ENCODE measurements around the gene TCF7L1. TPM values are rescaled to one million over a fixed set of nuclear protein-coding genes. Genes with fewer than 3 reads are reported as not detected.

TCF7L1 gene
- total RNA-seq, 1 donor from 2014 or later = 4.3 TPM

- DNase-seq (ENCODE audit: low spot score) = no peak
These were observed 88.0 kb downstream of the TCF7L1 start for GRCh38 chr2:85221067-85221691.

DNA sequence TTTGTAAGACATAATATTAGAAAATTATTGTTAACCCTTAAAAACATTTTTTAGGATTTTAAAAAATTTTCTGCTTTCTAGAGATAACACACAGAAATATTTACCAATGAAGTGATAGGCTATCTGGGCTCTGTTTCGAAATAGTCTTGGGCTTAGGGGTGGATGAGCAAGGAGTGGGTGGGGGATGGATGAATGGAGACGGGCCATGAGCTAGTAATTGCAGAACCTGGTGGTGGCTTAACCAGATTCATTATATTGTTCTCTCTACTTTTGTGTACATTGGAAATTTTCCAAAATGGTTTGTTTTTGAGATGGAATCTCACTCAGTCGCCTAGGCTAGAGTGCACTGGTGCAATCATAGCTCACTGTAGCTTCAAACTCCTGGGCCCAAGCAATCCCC is 89.6 kb downstream of the TCF7L1 start:
- DNase-seq (ENCODE audit: low spot score) = no peak

DNA sequence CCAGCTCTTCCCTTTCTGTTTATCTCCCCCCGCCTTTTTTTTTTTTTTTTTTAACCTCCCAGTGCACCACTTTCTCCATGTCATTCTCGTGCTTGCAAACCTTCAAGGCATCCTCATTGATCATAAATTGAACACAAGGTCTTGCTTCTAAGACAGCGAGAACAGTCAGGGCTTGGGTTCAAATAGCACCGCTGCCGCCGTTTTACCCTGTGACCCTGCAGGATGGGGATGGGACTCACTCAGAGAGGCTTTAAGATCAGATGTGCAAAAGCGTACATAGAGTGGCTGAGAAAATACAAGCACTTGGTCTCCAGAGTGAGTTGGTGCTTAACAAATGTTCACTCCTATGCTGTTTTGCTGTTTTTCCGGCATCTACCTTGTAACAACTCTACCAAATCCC is 93.6 kb downstream of the TCF7L1 start:
- no peak for DNase-seq (ENCODE audit: low spot score)

DNA sequence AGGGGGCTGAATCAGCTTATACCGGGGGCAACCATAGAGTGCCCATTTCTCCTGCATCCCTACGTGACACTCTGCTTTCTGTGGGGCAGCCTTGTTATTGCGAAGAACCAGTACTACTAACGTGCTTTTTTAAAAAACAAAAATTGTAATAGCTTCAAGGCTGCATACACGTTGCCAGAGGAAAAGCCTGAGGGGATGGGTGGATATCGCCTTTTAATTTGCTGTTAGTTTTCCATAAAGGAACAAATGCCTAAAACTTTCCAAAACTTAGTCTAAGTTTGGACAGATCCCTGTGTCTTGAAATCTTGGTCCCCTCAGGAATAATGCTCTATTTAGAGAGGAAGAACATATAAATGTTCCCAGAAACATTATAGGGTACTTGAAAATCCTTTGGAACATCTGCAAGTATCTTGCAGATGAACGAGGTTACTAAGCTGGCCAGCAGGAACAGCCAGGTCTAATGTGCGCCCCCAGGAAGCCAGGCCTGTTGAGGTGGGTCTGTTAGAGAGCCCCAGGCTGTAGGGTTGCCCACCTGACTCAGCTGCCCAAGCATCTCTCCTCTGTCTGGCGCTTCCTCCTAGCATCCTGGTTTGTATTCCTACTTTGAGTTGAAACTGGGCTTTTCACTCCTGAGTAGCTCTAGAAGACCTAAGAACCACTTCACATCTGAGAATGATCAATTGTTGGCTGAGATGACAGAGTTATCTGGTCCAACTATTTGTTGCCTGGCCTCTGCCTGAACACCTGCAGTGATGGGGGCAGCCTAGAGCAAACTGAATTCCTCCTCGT is 97.7 kb downstream of the TCF7L1 start:
- no peak for DNase-seq (ENCODE audit: low spot score)

DNA sequence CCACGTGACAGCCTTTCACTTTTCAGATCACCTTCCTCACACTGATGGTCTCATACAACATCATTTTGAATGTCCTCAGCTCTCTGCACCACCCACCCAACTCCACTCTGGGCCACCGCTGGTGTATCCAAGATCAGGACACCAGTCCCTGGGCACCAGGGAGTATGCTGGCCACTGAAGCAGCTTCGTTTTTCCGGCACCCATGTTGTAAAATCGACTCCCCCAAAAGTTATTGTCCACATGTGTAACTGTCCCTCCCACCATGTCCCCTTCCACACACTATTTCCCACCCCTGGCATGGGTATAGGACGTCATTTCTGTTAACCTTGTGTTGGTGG is 98.2 kb downstream of the TCF7L1 start:
- DNase-seq (ENCODE audit: low spot score) = no peak

GRCh38 chr2:85231952-85232351 is 98.8 kb downstream of the TCF7L1 start:
- no peak for DNase-seq (ENCODE audit: low spot score)

DNA sequence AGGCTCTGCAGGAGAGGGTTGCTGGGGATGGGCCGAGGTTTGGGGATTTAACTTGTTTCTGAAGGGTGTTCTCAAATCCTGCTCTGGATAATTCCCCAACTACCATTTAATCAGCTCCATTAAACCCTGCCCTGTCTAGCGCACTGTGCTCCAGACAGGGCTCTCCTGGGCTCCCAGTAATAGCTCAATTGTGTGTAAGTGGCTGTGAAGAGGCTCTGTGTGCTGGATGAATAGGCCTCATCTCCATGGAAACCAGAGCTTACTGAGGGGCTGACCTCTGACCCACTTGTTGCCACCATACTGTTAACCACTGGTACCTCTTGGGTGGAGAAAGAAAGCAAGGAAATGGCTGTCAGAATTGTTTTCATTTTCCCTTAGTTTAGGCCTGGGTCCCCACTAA is 101.7 kb downstream of the TCF7L1 start:
- no peak for DNase-seq (ENCODE audit: low spot score)

DNA sequence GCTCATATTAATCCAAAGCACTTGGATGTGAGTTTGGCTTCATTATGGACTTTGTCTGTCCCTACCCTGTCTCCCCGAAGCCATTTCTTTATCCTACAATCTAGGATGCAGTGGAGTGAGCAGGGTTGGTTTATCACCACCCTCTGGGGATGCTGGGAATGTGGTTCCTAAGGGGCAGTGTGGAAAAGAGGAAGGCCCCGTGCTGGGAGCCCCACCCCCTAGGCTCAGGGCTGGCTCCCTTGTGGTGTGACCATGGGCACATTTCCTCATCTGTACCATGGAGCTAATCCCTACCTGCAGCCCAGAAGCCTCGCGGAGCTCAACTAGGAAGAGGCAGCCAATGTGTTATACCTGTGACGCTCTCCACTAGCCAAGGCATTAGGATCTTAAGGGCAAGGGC is 102.1 kb downstream of the TCF7L1 start:
- DNase-seq (ENCODE audit: low spot score) = no peak

DNA sequence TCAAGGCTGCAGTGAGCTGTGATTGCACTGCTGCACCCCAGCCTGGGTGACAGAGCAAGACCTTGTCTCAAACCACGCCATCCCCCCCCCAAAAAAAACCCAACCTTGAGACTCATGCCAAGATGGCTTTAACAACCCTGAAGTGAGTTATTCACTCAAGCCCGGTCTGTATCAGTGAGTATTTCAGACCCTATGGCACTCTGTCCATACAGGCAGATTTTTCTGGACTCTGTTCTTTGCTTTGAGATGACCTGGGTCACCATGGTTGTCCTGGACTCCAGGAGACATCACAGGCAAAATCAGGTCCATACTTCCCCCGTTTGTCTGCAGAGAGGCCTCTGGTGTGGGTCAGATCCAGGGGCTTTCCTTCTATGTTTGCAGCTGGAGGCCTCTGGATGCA is 102.9 kb downstream of the TCF7L1 start:
- DNase-seq (ENCODE audit: low spot score) = no peak

DNA sequence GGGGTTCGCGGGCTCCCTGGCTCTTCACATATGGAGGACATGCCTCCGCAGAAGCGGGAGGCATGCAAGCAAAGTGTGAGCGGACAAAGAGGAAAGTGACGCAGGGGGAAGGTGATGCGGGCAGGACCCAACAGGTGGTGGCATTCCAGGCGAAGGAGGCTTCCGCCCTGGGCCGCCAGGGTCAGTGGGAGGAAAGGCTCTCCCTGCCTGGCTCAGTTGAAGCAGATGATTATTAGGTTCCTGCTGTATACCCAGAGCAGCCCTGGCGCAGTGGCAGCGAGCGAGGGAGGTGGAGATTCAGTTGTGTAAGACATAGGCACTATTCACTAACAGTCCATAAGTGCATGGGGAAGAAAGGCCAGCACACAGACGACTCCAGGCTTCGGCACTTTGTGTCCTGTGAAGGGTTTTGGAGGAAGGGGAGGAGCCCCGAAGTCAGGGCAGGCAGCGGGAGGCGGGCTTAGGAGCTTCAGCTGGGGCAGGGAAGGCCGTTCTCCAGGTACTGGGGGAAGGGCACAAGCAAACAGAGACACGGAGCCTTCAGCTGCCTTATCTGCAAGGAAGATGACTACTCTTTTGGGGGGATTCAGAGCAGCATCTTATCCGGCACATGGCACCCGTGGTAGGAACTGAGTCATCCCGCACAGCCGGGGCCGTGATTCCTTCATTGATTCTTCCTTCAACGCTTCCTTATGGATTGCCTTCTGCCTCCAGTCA is 104.8 kb downstream of the TCF7L1 start:
- DNase-seq (ENCODE audit: low spot score) = no peak

GRCh38 chr2:85238607-85239006 is 105.4 kb downstream of the TCF7L1 start:
- no peak for DNase-seq (ENCODE audit: low spot score)

DNA sequence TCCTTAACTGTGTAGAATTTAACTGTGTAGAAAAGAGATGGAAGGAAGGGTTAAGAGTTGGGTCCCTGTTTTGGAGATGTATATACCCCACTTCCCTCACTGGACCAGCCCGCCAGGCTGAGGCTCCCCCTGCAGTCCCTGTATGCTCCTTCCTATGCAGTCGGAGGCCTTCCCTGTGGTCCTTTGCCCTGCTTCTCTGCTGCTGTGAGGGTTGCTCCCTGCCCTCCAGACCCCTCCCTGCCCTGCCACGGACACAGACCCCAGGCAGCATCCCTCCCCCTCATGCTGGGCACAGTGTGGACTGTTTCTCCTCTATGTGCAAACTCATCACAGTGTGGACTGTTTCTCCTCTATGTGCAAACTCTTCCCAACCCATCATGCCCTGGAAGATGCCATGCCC is 105.9 kb downstream of the TCF7L1 start:
- no peak for DNase-seq (ENCODE audit: low spot score)

- no peak for DNase-seq (ENCODE audit: low spot score)
These were observed 106.9 kb downstream of the TCF7L1 start for GRCh38 chr2:85240055-85240454.

DNA sequence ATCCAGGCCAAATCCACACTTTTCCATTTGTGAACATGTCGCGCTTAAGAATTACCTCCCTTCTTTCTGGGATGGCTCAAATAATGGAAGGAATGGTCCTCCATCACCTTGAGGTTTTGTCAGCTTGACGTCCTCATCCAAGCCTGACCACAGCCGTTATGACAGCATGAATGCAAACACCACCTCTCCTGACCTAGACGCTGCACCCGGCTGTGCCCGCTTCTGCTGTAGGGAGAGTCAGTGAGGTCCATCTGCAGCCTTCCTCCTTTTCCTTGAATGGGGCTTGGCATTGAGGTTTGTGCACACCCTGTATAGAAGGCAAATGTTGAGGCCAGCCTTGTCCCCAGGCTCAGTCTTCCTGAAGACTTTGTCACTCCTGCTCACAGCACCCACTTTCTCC is 109.1 kb downstream of the TCF7L1 start:
- DNase-seq (ENCODE audit: low spot score) = no peak

DNA sequence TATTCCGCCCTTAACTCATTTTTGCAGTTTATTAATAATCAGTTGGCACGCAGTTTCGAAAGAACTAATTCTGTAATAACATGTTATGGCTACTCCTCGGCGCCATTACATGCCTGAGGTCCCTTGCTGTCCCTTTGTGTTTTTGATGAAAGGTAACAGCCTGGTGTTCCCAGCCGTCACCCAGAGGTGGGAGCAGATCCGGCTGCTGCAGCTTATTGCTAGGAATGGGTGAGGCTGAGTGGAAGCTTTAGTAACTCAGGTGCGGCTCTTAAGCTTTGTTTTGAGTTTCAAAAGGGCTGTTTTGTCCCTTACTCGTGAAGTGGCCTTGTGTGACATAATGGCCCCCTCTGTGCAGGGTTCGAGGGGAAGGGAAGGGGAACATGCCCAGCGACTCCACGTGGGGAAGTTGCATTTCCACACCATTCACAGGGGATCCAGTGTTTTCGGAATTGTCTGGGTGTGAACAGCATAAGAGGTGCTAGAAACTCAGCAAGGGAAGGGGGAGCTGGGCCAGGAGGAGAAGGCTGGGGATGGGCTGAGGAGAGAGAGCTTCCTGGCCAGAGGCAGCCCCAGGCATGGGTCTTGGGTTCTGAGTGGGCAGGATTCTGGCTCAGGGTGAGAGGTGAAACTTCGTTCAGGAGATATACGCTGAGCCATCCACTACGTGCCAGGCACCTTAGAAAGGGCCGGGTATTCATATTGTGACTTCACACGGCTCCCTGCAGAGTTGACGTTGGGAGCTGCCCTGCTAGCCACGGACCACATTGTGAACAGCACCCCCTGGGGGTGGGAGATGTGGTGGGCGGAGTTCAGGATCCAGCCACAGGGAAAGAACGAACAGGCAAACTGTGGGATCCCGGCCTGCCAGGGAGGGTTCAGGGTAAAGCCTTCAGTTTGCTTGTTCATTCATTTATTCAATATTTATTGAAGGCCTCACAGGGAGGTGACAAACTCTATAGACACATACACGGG is 110.2 kb downstream of the TCF7L1 start:
- DNase-seq (ENCODE audit: low spot score) = no peak

DNA sequence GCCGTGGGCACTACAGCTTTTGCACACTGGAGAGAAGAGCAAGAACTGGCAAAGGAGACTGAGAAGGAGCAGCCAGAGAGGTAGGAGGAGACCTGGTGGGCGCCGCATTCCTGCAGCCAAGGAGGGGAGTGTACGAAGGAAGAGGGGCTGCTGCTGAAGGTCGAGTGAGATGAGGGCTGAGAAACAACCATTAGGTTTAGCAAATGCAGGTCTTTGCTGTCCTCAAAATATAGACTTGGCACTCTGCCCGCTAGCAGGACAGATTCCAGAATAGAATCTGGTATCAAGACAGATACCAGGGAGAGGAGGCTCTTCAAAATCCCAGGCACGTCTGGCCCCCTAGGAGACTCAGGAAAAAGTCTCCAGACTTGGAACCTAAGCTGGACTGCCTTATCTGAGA is 111.6 kb downstream of the TCF7L1 start:
- peak; percentile 52 for DNase-seq (ENCODE audit: low spot score)

GRCh38 chr2:85245891-85246290 is 112.7 kb downstream of the TCF7L1 start:
- no peak for DNase-seq (ENCODE audit: low spot score)

DNA sequence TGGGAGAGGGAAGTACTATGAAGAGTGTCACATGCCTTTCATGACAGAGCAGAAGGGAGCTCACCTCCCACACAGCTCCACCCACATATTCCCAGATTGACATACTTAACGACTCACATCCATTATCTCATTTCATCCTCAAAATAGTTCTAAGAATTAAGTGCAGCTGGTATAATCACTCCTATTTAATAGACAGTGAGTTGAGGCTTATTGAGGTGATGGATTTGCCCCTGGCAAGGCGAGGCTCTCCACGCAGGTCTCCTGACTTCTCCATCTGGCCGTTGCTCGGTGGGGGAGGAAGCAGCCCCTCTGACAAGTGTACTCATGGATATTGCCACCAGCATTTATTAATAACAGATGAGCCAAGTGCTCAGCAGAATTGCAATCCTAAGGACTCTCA is 113.2 kb downstream of the TCF7L1 start:
- DNase-seq (ENCODE audit: low spot score) = no peak

- no peak for DNase-seq (ENCODE audit: low spot score)
These were observed 114.4 kb downstream of the TCF7L1 start for GRCh38 chr2:85247610-85248009.

DNA sequence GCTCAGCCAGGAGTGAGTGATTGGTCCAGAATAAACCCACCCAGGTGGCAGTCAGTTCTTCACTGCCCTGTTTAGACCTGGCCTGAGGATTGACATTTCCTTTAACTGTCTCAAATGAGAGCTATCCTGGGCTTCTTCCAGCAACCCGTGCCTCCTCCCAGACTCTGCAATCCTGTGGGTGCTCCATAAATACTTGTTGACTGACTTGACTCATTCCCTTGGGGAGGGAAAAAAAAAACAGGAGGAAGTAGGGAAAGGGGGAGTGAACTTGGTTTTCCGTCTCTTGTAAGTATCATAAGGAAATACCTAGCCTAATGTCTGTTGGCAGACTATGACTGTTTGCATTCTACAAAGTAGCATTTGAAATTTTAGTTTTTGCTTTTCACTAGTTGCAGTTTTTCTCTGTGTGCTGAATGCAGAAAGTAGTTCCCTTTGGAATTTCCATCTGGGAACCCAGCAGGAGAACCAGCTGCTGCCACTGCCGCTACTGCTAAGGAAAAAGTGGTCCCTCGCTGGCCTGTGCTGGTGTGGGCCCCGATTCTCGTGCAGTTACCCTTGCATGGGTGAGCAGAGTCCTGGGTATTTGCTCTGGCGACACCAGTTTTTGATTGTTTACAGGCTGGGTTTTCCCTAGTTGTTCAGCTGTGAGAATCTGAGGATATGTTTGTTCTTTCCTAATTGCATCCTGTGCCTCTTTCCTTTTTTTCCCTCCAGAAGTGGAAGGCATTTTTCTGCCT is 115.7 kb downstream of the TCF7L1 start:
- DNase-seq (ENCODE audit: low spot score) = peak; percentile 83

DNA sequence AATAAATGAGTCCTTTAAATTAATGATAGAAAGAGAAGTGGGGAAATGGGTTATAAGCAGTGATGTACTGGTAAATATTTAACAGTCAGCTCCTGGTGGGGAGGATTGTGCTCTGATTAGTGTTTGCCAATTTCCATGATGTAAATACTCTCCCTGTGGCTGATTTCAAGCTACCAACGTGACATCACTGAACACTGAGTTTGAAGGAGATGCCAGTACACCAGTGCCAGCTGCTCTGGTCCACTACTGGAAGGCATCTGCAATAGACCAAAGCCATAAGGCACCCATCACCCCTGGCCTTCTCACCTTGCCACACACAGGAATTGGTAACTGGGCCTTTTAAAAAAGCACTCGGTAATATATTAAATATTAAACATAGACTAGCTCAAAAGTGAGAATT is 116.9 kb downstream of the TCF7L1 start:
- no peak for DNase-seq (ENCODE audit: low spot score)

All from umbilical cord (tissue), 2 donors.